DND-41 (cell line): ENCODE measurements around the gene RAD51C.
"Not testable (repeated sequence)": the region's sequence is repeated elsewhere in the genome, so short reads cannot be mapped to it uniquely, and the experiment has no call there.

Experiments used
- ATAC-seq: fragments of 200-7000 bp; cut with Tn5 transposase; 3 replicates; pipeline ENCODE4 v1.9.1; 2021; ENCODE audit warnings: low read depth; ENCODE audit not compliant: insufficient read depth
- DNase-seq: peaks from one replicate; pipeline ENCODE4 v3.0.0-alpha.2; 2020
- H2AFZ ChIP-seq: 2 replicates; pipeline ENCODE4 v1.6.0; 2012; ENCODE audit warnings: low read depth, low read length
- H3K27ac ChIP-seq: 2 replicates; pipeline ENCODE4 v1.5.1; 2012; ENCODE audit warnings: low read length, inconsistent platforms
- H3K27me3 ChIP-seq: fragments of 200-600 bp; sonication (generic); 2 replicates; pipeline ENCODE4 v1.6.0; 2012; ENCODE audit warnings: low read length, mild to moderate bottlenecking, inconsistent platforms; ENCODE audit not compliant: insufficient read depth, poor library complexity
- H3K36me3 ChIP-seq: 2 replicates; pipeline ENCODE4 v1.5.1; 2012; ENCODE audit warnings: low read length, inconsistent platforms; ENCODE audit not compliant: insufficient read depth
- H3K4me1 ChIP-seq: 2 replicates; pipeline ENCODE4 v1.5.1; 2012; ENCODE audit warnings: mild to moderate bottlenecking, low read length; ENCODE audit not compliant: insufficient read depth
- H3K4me2 ChIP-seq: 2 replicates; pipeline ENCODE4 v1.6.0; 2012; ENCODE audit warnings: mild to moderate bottlenecking, moderate library complexity, low read length, inconsistent platforms; ENCODE audit not compliant: insufficient read depth
- H3K4me3 ChIP-seq, 2 experiments: fragments of 200-600 bp in 1 of 2; shearing (Covaris generic) in 1 of 2; 2 replicates each; pipeline ENCODE4 v1.5.1; 2012 to 2016; ENCODE audit warnings: inconsistent platforms in 2 of 2, low read length in 2 of 2, mild to moderate bottlenecking in 2 of 2, low read depth in 1 of 2, moderate library complexity in 1 of 2
- H3K79me2 ChIP-seq: 2 replicates; pipeline ENCODE4 v1.6.0; 2012; ENCODE audit warnings: low read length, inconsistent platforms; ENCODE audit not compliant: insufficient read depth
- H3K9ac ChIP-seq: 2 replicates; pipeline ENCODE4 v1.6.0; 2012; ENCODE audit warnings: low read depth, mild to moderate bottlenecking, inconsistent platforms, low read length, moderate library complexity
- H3K9me3 ChIP-seq: 2 replicates; pipeline ENCODE4 v1.5.1; 2012; ENCODE audit warnings: low read length, moderate library complexity, mild to moderate bottlenecking, inconsistent platforms; ENCODE audit not compliant: insufficient read depth, severe bottlenecking
- H4K20me1 ChIP-seq: 2 replicates; pipeline ENCODE4 v1.6.0; 2012; ENCODE audit warnings: low read length; ENCODE audit not compliant: insufficient read depth
- EZH2 ChIP-seq: IDR thresholded peaks from 3 replicates; pipeline ENCODE4 v1.6.1; 2012; ENCODE audit warnings: borderline replicate concordance, low read depth, mild to moderate bottlenecking, moderate library complexity, low read length, inconsistent platforms; ENCODE audit not compliant: severe bottlenecking
- TF ChIP-seq, protein P1 (sequence below): IDR thresholded peaks from 2 replicates; pipeline ENCODE4 v1.5.1; 2012; ENCODE audit warnings: borderline replicate concordance, low read length, moderate library complexity, mild to moderate bottlenecking; ENCODE audit not compliant: poor library complexity, severe bottlenecking; ENCODE audit errors: extremely low read depth

The RAD51C gene

DNA sequence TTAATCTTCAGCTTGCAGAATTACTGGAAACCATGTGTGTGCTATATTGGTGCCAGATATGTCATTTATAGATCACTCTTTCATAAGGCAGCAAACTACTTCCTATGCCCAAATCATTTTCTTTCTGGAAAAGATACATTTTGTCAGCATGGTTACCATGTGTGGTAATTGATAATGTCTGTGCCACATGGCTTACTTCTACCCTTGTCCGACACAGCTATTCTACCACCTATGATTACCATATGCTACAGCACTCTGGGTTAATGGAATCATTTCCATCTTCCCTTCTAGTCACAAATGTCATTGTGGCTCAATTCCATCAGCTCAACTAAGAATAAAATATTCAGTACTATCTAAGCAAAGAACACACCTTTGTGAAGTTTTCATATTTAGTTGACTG is 55.3 kb downstream of the RAD51C start:
- no peak overlapping the region for H3K4me3 ChIP-seq
- no peaks in the 10 kb centered on the region for H3K4me1 ChIP-seq
- H3K9me3 ChIP-seq, result no peaks in the 10 kb centered on the region
- no peaks in the 10 kb centered on the region for H3K36me3 ChIP-seq
- H3K27me3 ChIP-seq, result no peaks in the 10 kb centered on the region
- H3K9ac ChIP-seq, result no peak overlapping the region
- TF ChIP-seq, protein P1, sequence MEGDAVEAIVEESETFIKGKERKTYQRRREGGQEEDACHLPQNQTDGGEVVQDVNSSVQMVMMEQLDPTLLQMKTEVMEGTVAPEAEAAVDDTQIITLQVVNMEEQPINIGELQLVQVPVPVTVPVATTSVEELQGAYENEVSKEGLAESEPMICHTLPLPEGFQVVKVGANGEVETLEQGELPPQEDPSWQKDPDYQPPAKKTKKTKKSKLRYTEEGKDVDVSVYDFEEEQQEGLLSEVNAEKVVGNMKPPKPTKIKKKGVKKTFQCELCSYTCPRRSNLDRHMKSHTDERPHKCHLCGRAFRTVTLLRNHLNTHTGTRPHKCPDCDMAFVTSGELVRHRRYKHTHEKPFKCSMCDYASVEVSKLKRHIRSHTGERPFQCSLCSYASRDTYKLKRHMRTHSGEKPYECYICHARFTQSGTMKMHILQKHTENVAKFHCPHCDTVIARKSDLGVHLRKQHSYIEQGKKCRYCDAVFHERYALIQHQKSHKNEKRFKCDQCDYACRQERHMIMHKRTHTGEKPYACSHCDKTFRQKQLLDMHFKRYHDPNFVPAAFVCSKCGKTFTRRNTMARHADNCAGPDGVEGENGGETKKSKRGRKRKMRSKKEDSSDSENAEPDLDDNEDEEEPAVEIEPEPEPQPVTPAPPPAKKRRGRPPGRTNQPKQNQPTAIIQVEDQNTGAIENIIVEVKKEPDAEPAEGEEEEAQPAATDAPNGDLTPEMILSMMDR, result no peak
- no peaks in the 10 kb centered on the region for H3K79me2 ChIP-seq
- H2AFZ ChIP-seq, result no peak overlapping the region
- DNase-seq (no peak), ATAC-seq (no peak)
- H3K4me2 ChIP-seq, result no peak overlapping the region
- H4K20me1 ChIP-seq, result no peaks in the 10 kb centered on the region
- H3K27ac ChIP-seq, result no peak overlapping the region

DNA sequence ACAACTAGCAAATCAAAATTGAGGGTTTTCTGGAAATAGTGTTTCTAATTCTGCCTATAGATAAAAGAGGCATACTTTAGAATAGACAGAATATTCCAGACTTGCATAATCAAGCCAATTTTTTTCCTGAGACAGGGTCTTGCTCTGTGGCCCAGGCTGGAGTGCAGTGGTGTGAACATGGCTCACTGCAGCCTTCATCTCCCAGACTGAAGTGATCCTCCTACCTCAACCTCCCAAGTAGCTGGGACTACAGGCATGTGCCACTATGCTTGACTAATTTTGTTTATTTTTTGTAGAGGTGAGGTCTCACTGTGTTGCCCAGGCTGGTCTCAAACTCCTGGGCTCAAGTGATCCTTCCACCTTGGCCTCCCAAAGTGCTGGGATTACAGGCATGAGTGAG is 57.2 kb downstream of the RAD51C start:
- ATAC-seq, H2AFZ ChIP-seq, DNase-seq, H4K20me1 ChIP-seq, H3K27me3 ChIP-seq, H3K36me3 ChIP-seq, H3K9ac ChIP-seq, H3K4me2 ChIP-seq, H3K79me2 ChIP-seq, H3K27ac ChIP-seq, H3K4me1 ChIP-seq, H3K9me3 ChIP-seq, H3K4me3 ChIP-seq: not testable (repeated sequence)

DNA sequence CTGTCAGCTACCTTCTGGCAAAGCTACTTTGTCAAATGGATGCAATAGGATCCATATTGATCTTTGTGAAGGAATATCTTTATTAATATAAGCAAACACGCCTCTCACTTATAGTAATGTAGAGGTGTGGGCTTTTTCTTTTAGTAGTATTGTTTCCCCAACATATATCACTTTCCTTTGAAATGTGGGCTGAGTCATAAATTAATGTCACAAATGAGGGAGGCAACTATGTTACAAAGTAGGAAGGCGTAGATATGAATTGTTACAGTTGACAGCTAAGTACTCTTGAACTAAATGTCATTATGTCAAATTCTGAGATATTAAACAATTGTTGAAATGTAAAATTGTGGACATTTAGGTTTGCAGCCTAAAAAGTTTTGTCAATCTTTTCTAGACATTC is 60.6 kb downstream of the RAD51C start:
- DNase-seq, result no peak
- H3K27me3 ChIP-seq, result peaks cover 7% of the 10 kb centered on the region
- H3K4me3 ChIP-seq, result no peak overlapping the region
- no peak overlapping the region for H3K27ac ChIP-seq
- no peak overlapping the region for H3K9ac ChIP-seq
- no peak for TF ChIP-seq EZH2
- TF ChIP-seq, protein P1, result no peak
- no peak overlapping the region for H2AFZ ChIP-seq
- no peaks in the 10 kb centered on the region for H3K36me3 ChIP-seq
- no peaks in the 10 kb centered on the region for H3K4me1 ChIP-seq
- H3K4me2 ChIP-seq, result no peak overlapping the region
- no peaks in the 10 kb centered on the region for H3K9me3 ChIP-seq
- no peaks in the 10 kb centered on the region for H4K20me1 ChIP-seq
- no peaks in the 10 kb centered on the region for H3K79me2 ChIP-seq
- no peak for ATAC-seq

DNA sequence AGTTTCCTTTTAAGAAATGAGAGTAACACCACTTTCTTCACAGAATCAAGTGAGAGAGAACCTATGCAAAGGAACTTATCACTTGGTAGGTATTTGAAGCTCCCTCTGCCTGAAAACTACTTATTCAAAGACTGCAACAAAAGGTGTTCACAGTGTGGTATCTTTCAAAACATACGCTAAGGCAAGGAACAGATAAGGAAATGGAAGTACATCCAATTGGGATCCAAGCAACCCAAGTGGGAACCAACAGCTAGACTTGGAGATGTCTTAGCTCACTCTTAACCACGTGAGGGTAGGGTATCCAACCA is 62.8 kb downstream of the RAD51C start:
- H2AFZ ChIP-seq, result no peak overlapping the region
- no peak overlapping the region for H3K4me3 ChIP-seq
- TF ChIP-seq, protein P1, result no peak
- TF ChIP-seq EZH2, result no peak
- H3K36me3 ChIP-seq, result no peaks in the 10 kb centered on the region
- peaks cover 17% of the 10 kb centered on the region for H3K27me3 ChIP-seq
- no peak overlapping the region for H3K9ac ChIP-seq
- no peaks in the 10 kb centered on the region for H4K20me1 ChIP-seq
- H3K4me1 ChIP-seq, result no peaks in the 10 kb centered on the region
- no peak overlapping the region for H3K27ac ChIP-seq
- DNase-seq (no peak), ATAC-seq (no peak)
- H3K4me2 ChIP-seq, result no peak overlapping the region
- H3K9me3 ChIP-seq, result no peaks in the 10 kb centered on the region
- no peaks in the 10 kb centered on the region for H3K79me2 ChIP-seq
